ENCODE data around the gene EEFSEC. TPM values are rescaled to one million over a fixed set of nuclear protein-coding genes. Genes with fewer than 3 reads are reported as not detected.

The EEFSEC gene
- total RNA-seq, 1 experiment from 2014 or later = 37.7 TPM

- CTCF ChIA-PET = no interaction called here
- H3K4me3 Mint-ChIP-seq (ENCODE audit: low read depth, unreplicated experiment) = no peak overlapping the region
- intact Hi-C loops (cut with micrococcal nuclease; ENCODE audit: unreplicated experiment) = no loop called here
- H3K27me3 Mint-ChIP-seq (ENCODE audit: unreplicated experiment) = no peaks in the 10 kb centered on the region
- no peak for TF ChIP-seq CTCF (IDR thresholded peaks at IDR 0.05; ENCODE audit: unreplicated experiment)
- no peak for DNase-seq
- peaks cover 7% of the 10 kb centered on the region for H3K36me3 Mint-ChIP-seq (ENCODE audit: insufficient read depth, unreplicated experiment)
- no peak overlapping the region for H3K27ac Mint-ChIP-seq (ENCODE audit: unreplicated experiment)
- BruUV-seq (replicated peaks) = no TSS peak
- H3K9me3 Mint-ChIP-seq (ENCODE audit: low read depth, unreplicated experiment) = no peaks in the 10 kb centered on the region
- H3K4me1 Mint-ChIP-seq (ENCODE audit: low read depth, unreplicated experiment) = peaks cover 21% of the 10 kb centered on the region
Observed at GRCh38 chr3:128378631-128379347, 225.5 kb downstream of the EEFSEC start.

- Mint-ChIP-seq H3K27me3 (ENCODE audit: unreplicated experiment) (no peaks in the 10 kb centered on the region), H3K4me1 (ENCODE audit: low read depth, unreplicated experiment) (peaks cover 29% of the 10 kb centered on the region), H3K4me3 (ENCODE audit: low read depth, unreplicated experiment) (no peak overlapping the region), H3K9me3 (ENCODE audit: low read depth, unreplicated experiment) (no peaks in the 10 kb centered on the region), H3K27ac (ENCODE audit: unreplicated experiment) (no peak overlapping the region), H3K36me3 (ENCODE audit: insufficient read depth, unreplicated experiment) (peaks cover 12% of the 10 kb centered on the region)
- no peak for DNase-seq
- intact Hi-C loops (cut with micrococcal nuclease; ENCODE audit: unreplicated experiment) = loop anchor here (10.0 kb wide), 1 partner anchor 155 kb away; no protein-coding TSS in a partner anchor
- no TSS peak for BruUV-seq (replicated peaks)
- TF ChIP-seq CTCF (IDR thresholded peaks at IDR 0.05; ENCODE audit: unreplicated experiment) = no peak
- CTCF ChIA-PET = no interaction called here
Observed at GRCh38 chr3:128379367-128380160, 226.3 kb downstream of the EEFSEC start.

GRCh38 chr3:128380295-128380694 is 227.0 kb downstream of the EEFSEC start:
- Mint-ChIP-seq H3K27ac (ENCODE audit: unreplicated experiment) (no peak overlapping the region), H3K9me3 (ENCODE audit: low read depth, unreplicated experiment) (no peaks in the 10 kb centered on the region), H3K36me3 (ENCODE audit: insufficient read depth, unreplicated experiment) (peaks cover 12% of the 10 kb centered on the region), H3K27me3 (ENCODE audit: unreplicated experiment) (no peaks in the 10 kb centered on the region), H3K4me1 (ENCODE audit: low read depth, unreplicated experiment) (peaks cover 32% of the 10 kb centered on the region), H3K4me3 (ENCODE audit: low read depth, unreplicated experiment) (no peak overlapping the region)
- intact Hi-C loops (cut with micrococcal nuclease; ENCODE audit: unreplicated experiment) = loop anchor here (10.0 kb wide), 1 partner anchor 155 kb away; no protein-coding TSS in a partner anchor
- BruUV-seq (replicated peaks) = no TSS peak
- CTCF ChIA-PET = no interaction called here
- no peak for DNase-seq
- TF ChIP-seq CTCF (IDR thresholded peaks at IDR 0.05; ENCODE audit: unreplicated experiment) = no peak

GRCh38 chr3:128380719-128381118 is 227.4 kb downstream of the EEFSEC start:
- CTCF ChIA-PET = no interaction called here

More at GRCh38 chr3:128380719-128381118, 227.4 kb downstream of the EEFSEC start:
- H3K4me3 Mint-ChIP-seq (ENCODE audit: low read depth, unreplicated experiment) = no peak overlapping the region
- no TSS peak for BruUV-seq (replicated peaks)
- no peaks in the 10 kb centered on the region for H3K9me3 Mint-ChIP-seq (ENCODE audit: low read depth, unreplicated experiment)
- H3K27me3 Mint-ChIP-seq (ENCODE audit: unreplicated experiment) = no peaks in the 10 kb centered on the region
- DNase-seq = no peak
- peaks cover 36% of the 10 kb centered on the region for H3K4me1 Mint-ChIP-seq (ENCODE audit: low read depth, unreplicated experiment)
- TF ChIP-seq CTCF (IDR thresholded peaks at IDR 0.05; ENCODE audit: unreplicated experiment) = no peak
- peaks cover 13% of the 10 kb centered on the region for H3K36me3 Mint-ChIP-seq (ENCODE audit: insufficient read depth, unreplicated experiment)
- intact Hi-C loops (cut with micrococcal nuclease; ENCODE audit: unreplicated experiment) = loop anchor here (10.0 kb wide), 1 partner anchor 156 kb away; no protein-coding TSS in a partner anchor
- H3K27ac Mint-ChIP-seq (ENCODE audit: unreplicated experiment) = no peak overlapping the region

All from Calu3 (cell line).